ENCODE data around the gene MYO9A.
"Not testable (repeated sequence)": the region's sequence is repeated elsewhere in the genome, so short reads cannot be mapped to it uniquely, and the experiment has no call there.

MYO9A gene

DNA sequence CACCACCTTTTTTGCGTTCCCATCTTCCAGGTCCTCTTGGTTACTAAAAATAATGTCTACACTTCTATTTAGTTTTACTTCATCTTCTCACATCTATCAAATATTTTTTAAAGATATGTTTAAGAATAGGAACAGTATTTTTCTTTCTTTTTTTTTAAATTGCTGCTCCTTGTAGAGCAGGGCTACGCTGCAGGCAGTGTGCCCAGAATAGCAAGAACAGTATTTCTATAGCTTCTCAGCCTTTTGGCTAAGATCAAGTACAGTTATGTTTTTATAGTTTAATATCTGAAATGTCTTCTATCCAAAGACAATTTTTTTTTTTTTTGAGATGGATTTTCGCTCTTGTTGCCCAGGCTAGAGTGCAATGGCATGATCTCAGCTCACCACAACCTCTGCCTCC is 73.0 kb downstream of the MYO9A start:
- in situ Hi-C loops (cut with MboI; ENCODE audit: low sequenced_read_pairs), result no loop called here

DNA sequence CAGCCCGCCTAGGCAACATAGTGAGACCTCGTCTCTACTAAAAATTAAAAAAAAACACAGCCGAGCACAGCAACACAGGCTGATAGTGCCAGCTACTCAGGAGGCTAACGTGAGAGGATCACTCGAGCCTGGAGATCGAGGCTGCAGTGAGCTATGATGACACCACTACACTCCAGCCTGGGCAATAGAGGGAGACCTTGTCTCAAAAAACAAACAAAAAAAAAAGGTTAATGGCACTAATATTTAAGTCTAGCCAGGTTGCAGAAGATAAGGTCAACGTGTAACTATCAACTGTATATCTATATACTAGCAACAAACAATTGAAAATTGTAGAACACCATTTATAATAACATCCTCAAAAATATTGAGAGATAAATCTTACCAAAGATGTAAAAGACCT is 75.1 kb downstream of the MYO9A start:
- in situ Hi-C loops (cut with MboI; ENCODE audit: low sequenced_read_pairs), result no loop called here

DNA sequence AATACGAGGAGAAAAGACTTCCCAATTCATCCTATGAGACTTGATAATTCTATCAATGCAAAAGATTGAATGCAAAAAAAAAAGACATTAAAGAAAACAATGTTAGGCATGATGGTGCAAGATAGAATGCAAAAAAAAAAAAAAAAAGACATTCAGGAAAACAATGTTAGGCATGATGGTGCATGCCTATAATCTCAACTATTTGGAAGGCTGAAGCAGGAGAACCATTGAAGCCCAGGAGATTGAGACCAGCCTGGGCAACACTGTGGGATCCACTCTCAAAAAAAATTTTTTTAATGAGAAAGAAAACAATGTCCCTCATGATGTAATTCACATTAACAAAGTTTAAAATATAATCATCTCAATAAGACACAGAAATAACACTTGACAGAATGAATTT is 75.9 kb downstream of the MYO9A start:
- in situ Hi-C loops (cut with MboI; ENCODE audit: low sequenced_read_pairs), result no loop called here

DNA sequence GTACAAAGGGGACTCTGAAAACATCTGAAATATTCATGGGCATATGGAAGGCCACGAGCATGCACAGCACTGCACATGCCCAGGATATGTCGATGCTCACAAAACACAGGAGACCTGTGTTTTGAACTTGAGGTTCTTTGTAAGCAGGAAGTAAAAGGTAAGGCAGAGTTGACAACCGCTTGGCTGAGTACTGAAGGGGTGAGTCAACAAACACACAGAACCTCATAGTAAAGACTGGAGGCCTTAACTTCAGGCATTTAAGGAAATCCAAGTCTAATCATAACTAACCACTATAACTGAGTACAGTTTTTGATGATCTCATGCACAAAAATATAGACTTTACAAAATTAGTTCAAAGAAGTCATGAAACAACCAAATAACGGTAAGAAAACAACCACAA is 80.6 kb downstream of the MYO9A start:
- in situ Hi-C loops (cut with MboI; ENCODE audit: low sequenced_read_pairs), result no loop called here

DNA sequence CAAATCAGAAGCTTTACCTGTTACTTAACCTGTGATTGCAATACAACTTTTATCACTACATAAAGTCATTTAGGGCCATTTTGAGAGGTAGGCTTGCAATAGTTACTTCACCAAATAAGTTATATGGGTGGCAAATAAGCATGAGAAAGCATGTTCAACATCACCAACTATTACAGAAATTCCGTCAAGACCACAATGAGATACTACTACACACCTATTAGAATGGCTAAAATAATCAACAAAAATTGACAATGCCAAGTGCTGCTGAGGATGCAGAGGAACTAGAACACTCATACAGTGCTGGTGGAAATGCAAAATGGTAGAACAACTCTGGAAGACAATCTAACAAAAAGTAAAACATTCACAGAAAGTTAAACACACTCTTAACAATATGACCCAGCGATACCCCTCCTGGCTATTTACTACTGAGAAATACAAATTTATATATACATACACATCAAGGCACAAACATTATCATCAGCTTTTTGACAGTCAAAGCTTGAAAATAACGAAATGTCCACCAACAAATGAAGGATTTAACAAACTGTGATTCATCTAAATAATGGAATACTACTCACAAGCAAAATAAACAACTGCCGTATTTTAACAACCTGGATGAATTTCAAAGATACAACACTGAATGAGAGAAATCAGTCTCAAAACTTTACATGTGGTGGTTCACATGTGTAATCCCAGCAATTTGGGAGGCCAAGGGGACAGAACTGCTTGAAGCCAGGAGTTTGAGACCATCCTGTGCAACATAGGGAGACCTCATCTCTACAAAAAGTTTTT is 82.9 kb downstream of the MYO9A start:
- in situ Hi-C loops (cut with MboI; ENCODE audit: low sequenced_read_pairs), result no loop called here

DNA sequence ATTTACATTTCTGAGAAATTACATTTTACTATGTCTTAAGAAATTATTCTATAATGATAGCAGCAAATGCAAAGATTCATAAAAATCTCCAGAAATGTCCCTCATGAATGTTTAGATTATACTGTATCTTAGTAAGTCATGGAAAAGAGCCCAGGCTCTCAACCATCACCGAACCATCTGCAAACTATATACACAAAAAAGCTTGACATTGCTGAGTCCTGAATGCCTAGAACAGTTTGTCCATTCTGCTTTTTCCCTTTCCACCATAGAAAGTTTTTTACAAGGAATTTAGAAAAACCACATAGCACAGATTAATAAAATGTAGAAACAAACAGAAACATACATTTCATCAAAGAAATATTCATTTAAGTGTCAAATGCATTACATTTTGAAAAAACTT is 83.6 kb downstream of the MYO9A start:
- in situ Hi-C loops (cut with MboI; ENCODE audit: low sequenced_read_pairs), result no loop called here

DNA sequence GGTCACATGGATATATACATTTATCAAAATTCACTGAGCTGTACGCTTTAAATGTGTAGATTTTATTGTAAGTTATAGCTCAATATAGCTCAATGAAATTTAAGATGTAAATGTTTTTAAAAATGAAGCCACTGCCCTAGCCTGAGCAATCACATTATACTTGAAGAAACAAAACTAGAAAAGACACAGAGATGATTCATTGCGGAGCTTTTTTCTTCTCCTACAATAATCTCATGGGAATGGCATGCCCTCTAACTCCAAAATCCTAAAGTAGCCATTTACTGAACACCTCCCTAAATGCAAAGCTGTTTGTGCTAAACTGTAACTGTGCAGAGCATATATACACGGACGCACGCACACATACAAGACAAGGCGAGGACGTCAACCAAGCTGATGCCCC is 84.2 kb downstream of the MYO9A start:
- in situ Hi-C loops (cut with MboI; ENCODE audit: low sequenced_read_pairs), result no loop called here

DNA sequence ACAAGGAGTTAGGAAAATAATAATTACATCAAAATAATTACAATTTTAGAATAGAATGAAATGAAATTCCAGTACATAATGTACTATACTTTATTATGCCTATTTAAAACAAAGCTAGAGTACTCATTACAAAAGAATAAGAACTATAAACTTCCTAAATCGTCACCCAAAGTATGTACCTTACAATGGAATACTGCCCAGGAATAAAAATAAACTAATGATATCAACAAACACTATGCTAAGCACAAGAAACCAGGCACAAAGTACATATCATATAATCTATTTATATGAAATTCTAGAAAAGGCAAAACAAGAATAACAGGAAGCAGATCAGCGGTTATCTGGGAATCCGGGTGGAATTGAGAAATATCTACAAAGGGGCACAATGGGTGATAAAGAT is 84.7 kb downstream of the MYO9A start:
- in situ Hi-C loops (cut with MboI; ENCODE audit: low sequenced_read_pairs), result no loop called here

DNA sequence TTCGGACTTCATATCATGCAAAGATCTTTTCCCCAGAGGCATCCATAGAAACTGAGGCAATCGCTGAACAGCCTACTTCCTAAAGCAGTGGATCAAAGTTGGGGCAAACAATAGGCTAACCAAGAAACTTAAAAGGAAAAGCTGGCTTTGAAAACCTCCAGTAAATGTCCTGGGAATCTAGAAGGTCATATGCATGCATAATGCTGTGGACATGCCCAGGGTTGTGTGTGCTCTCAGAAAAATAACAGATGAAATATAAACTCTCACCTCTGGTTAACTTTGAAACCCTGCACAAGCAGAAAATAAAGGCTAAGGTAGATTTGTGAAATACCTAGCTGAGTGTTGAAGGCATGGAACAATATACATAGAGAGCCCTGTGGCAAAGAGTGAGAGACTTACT is 96.3 kb downstream of the MYO9A start:
- in situ Hi-C loops (cut with MboI; ENCODE audit: low sequenced_read_pairs), result no loop called here

DNA sequence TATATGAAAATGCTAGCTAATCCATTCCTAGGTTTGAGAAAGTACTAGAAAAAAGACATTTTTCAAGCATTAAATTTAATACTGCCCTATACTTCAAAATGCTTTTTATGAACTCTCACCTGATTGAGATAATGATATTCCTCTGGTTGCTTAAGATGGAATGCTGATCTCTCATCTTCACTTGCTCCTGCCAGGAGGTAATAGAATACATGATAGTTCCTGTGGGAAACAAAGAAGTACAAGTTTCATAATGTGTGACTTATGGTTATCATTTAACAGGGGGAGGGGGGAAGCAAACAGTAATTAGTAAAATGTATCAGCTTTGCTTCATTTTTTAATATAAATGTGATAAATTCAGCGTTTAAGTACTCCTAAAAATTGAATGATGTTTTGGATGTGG is 97.2 kb downstream of the MYO9A start:
- in situ Hi-C loops (cut with MboI; ENCODE audit: low sequenced_read_pairs), result no loop called here

DNA sequence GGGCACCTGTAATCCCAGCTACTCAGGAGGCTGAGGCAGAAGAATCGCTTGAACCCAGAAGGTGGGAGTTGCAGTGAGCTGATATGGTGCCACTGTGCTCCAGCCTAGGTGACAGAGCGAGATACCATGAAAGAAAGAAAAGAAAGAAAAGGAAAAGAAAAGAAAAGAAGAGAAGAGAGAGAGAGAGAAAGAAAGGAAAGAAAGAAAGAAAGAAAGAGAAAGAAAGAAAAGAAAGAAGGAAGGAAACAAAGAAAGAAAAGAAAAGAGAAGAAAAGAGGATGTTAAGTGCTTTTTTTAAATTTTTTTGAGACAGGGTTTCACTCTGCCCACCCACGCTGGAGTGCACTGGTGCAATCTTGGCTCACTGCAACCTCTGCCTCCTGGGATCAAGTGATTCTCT is 103.4 kb downstream of the MYO9A start:
- in situ Hi-C loops (cut with MboI; ENCODE audit: low sequenced_read_pairs), result not testable (repeated sequence)

DNA sequence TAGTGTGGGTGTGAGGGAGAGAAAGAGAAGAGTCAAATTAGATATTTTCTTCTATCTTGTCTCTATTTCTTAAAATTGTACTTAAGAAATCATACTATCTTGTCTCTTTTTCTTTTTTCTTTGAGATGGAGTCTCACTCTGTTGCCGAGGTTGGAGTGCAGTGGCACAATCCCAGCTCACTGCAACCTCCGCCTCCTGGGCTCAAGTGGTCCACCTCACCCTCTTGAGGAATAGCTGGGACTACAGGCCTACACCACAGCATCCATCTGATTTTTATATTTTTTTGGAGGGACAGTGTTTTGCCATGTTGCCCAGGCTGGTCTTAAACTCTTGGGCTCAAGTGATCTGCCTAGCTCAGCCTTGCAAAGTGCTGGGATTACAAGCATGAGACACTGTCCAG is 104.2 kb downstream of the MYO9A start:
- in situ Hi-C loops (cut with MboI; ENCODE audit: low sequenced_read_pairs), result no loop called here

DNA sequence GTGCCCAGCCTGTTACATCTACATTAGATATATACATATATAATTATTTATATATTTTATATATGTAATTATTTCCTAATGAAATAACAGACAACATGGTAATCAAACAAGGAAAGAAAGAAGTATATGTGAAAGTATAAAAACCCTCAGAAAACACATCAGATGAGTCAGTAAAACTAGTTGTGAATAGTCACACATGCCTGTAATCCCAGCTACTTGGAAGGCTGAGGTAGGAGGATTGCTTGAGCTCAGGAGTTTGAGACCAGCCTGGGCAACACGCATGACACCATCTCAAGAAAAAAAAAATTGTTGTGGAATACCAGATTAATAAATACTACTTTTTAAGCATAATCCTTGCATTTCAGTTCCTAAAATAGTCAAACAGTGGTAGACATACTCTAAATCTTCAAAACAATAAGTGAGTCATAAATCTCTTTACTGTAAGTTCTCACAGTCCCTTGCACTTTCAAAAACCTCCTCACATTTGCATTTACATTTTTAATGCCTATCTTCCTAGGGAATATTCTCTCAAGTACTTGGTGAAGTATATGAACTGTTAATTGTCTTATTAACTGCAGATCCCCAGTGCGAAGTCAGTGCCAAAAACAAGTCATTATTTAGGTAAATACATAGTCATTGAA is 106.5 kb downstream of the MYO9A start:
- in situ Hi-C loops (cut with MboI; ENCODE audit: low sequenced_read_pairs), result no loop called here

DNA sequence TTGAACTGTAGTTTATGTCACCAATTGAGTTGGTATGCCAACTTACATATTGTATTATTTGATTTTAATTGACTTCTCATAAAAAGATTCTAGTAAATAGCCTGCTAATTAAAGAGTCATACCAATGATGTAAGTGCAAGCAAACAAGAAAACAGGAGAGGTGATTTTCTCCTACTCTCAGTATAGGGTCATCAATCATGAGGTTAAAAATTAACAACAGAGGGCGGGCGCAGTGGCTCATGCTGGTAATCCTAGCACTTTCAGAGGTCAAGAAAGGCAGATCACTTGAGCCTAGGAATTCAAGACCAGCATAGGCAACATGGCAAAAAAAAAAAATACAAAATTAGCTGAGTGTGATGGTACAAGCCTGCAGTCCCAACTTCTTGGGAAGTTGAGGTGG is 108.7 kb downstream of the MYO9A start:
- in situ Hi-C loops (cut with MboI; ENCODE audit: low sequenced_read_pairs), result no loop called here

DNA sequence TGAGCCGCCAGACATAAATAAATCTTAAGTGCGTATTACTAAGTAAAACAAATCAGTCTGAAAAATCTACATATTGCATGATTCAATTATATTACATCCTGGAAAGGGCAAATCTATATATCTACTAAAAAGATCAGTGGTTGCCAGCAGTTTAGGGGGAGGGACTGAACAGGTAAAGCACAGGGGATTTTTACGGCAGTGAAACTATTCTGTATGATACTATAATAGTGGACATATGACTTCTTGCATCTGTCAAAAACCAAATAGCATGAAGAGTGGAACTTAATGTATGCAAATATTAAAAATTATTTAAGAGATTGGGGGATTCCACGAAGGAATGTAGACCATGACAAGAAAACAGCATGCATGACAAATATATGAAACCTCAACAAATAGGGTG is 111.6 kb downstream of the MYO9A start:
- in situ Hi-C loops (cut with MboI; ENCODE audit: low sequenced_read_pairs), result no loop called here

DNA sequence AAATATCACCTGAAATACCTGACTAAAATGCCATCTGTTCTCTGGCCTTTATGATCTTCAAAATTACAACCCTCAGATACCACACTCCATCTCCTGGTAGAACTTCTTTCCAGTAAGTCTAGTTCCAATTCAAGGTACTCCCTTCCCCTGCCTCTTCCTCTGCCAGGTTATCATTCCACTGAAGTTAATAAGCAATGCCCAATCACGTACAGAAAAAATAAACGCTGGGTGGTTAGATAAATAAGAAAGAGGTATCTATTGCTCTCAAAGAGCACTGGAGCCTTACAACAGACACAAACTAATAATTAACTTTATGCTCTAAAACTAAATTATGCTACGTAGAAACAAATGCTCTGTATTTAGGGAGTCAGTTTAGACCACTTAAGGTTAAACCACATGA is 112.5 kb downstream of the MYO9A start:
- in situ Hi-C loops (cut with MboI; ENCODE audit: low sequenced_read_pairs), result no loop called here

DNA sequence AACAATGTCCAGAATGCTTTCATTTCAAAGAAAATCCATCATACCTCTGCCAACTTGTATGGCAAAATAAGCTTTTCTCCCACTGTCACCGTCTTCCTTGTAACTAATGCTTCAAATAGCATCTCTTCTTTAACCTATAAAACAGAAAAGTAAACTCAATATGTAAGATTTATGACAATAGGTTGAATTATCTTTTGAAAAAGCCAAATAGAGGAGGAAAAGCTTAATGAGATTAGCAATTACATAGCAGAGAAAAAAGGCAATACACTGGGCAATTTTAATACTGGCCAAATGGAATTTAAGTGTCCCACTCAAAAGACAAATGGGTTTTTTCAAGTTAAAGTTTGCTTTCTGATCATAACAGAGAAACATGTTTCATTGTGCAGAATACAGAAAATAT is 118.1 kb downstream of the MYO9A start:
- in situ Hi-C loops (cut with MboI; ENCODE audit: low sequenced_read_pairs), result no loop called here

DNA sequence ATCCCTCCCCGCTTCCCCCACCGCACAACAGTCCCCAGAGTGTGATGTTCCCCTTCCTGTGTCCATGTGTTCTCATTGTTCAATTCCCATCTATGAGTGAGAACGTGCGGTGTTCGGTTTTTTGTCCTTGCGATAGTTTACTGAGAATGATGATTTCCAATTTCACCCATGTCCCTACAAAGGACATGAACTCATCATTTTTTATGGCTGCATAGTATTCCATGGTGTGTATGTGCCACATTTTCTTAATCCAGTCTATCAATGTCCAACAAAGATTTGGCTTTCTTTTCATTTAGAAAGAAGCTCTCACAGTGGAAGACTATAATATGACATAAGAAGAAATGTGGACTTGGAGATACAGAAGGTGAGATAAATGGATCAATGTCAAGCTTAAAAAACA is 119.2 kb downstream of the MYO9A start:
- in situ Hi-C loops (cut with MboI; ENCODE audit: low sequenced_read_pairs), result not testable (repeated sequence)

DNA sequence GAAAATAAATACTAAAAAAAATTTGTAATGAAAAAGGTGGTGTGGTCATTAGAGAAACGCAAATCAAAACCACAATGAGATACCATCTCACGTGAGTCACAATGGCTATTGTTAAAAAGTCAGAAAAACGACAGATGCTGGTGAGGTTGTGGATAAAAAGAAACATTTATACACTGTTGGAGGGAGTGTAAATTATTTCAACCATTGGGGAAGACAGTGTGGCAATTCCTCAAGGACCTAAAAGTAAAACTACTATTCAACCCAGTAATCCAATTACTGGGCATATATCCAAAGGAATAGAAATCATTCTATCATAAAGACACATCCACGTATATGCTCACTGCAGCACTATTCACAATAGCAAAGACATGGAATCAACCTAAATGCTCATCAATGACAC is 120.3 kb downstream of the MYO9A start:
- in situ Hi-C loops (cut with MboI; ENCODE audit: low sequenced_read_pairs), result no loop called here

DNA sequence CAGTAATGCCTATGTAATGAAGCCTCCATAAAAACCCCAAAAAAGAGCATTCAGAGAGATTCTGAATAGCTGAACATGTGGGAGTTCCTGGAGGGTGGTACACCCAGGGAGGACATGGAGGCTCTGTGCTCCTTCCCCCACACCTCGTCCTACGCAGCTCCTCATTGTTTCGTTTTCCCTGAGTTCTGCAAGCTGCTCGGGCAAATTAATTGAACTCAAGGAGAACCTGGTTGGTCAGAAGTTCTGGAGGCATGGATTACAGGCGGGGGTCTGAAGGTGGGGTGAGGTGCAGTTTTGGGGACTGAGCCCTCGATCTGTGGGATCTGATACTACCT is 142.2 kb downstream of the MYO9A start:
- in situ Hi-C loops (cut with MboI; ENCODE audit: low sequenced_read_pairs), result no loop called here

DNA sequence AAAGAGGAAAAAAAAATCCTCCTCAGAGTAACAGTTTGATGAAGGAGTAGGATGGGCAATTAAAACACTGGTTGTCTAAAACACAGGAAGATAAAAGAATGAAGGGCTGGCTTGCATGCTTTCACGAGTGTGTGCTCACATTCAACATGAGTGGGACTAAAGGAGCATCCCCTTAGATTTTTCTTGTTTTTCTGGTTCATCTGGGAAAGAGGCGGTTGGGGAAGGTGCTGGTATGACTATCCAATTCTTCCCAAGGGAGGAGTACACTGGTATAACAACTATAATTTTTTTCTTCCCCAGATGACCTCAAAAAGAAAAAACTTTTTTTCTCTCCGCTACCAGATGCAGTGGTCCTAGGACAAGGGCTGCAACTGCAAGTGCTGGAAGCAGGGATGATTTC is 143.7 kb downstream of the MYO9A start:
- in situ Hi-C loops (cut with MboI; ENCODE audit: low sequenced_read_pairs), result no loop called here

DNA sequence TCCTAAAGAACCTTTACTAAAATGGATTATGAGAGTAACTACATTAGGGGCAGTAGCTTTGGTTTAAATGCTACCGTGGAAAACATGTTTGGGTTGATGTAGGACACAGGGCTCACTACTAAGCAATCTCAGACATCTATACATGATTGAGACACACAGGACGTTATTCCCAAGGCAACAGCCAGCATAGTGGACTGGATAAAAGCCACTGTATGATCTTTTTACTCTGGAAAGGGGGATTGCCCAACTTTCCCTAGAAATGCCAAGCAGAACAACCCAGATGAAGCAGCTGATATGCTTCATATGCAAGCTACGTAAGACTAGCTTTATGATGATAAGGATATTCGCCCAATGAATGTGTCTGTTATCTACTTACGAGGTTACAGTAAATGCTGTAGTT is 144.6 kb downstream of the MYO9A start:
- in situ Hi-C loops (cut with MboI; ENCODE audit: low sequenced_read_pairs), result no loop called here

DNA sequence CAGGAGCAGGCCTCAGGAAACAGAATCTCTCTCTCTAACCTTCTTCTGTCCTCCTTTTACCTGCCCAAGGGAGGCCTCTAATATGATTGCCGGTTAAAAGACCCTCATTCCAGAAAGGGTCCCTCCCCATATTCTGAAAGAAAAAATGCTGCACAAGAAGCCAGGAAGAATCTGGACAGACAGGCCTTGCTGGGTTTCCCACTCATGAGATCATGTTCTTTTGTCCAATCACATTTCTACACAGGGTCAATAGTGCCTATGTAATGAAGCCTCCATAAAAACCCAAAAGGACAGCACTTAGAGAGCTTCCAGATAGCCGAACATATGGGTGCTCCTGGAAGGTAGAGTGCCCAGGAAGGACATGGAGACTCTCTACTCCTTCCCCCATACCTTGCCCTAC is 146.0 kb downstream of the MYO9A start:
- in situ Hi-C loops (cut with MboI; ENCODE audit: low sequenced_read_pairs), result no loop called here
